ENCODE data around the gene NCK2.

GRCh38 chr2:105893011-105893995, 148.6 kb downstream of the NCK2 start:
- TF ChIP-seq CTCF (IDR thresholded peaks at IDR 0.05; ENCODE audit: low read length), result no peak
- TF ChIP-seq EZH2 (IDR thresholded peaks at IDR 0.05; ENCODE audit: borderline replicate concordance, low read length), result no peak
